Gastrocnemius medialis (tissue), 4 donors: ENCODE results near the gene ARHGAP23. TPM values are rescaled to one million over a fixed set of nuclear protein-coding genes. Genes with fewer than 3 reads are reported as not detected.

Source experiments
- ATAC-seq, 2 donors: fragments of 150-250 bp; one replicate each; pipeline ENCODE4 v1.9.1; 2016
- DNase-seq, 2 donors: peaks; one replicate each; pipeline ENCODE4 v3.0.0-alpha.2; 2019
- H3K27ac ChIP-seq, 4 donors: fragments of 200-600 bp; sonication (generic); 1 replicate in 1 of 4; 2 replicates in 3 of 4; pipeline ENCODE4 v1.5.1; 2016 to 2018; ENCODE audit warnings: mild to moderate bottlenecking in 2 of 4, moderate library complexity in 1 of 4
- H3K27me3 ChIP-seq, 3 donors: fragments of 200-600 bp; sonication (generic) in 2 of 3; 1 replicate in 1 of 3; 2 replicates in 2 of 3; pipeline versions ENCODE4 v1.5.1 to v1.6.0; 2016 to 2019; ENCODE audit warnings: mild to moderate bottlenecking in 1 of 3, moderate library complexity in 1 of 3
- H3K36me3 ChIP-seq, 2 donors: fragments of 200-600 bp; sonication (generic) in 1 of 2; one replicate each; pipeline ENCODE4 v1.5.1; 2017 to 2018
- H3K4me1 ChIP-seq, 2 donors: fragments of 200-600 bp; sonication (generic) in 1 of 2; one replicate each; pipeline ENCODE4 v1.5.1; 2016 to 2017; ENCODE audit warnings: mild to moderate bottlenecking in 2 of 2
- H3K4me3 ChIP-seq, 4 donors: fragments of 200-600 bp; sonication (generic) in 3 of 4; 1 replicate in 1 of 4; 2 replicates in 3 of 4; pipeline ENCODE4 v1.5.1; 2016 to 2019; ENCODE audit warnings: mild to moderate bottlenecking in 2 of 4
- H3K9me3 ChIP-seq, 3 donors: fragments of 200-600 bp; sonication (generic) in 2 of 3; 1 replicate in 1 of 3; 2 replicates in 2 of 3; pipeline ENCODE4 v1.5.1; 2016 to 2019
- CTCF ChIP-seq, 5 experiments: fragments of 450-650 bp in 3 of 5; fragments of 200-600 bp in 2 of 5; sonication (generic) in 2 of 5; IDR thresholded peaks in 4 of 5; conservative IDR thresholded peaks in 1 of 5; 1 replicate in 4 of 5; 2 replicates in 1 of 5; pipeline ENCODE4 v1.5.1; 2016 to 2019; ENCODE audit warnings: antibody characterized with exemption in 5 of 5, mild to moderate bottlenecking in 3 of 5, moderate library complexity in 3 of 5
- POLR2A ChIP-seq, 2 donors: fragments of 450-650 bp; IDR thresholded peaks; one replicate each; pipeline ENCODE4 v1.6.1; 2017; ENCODE audit warnings: antibody characterized with exemption in 2 of 2, mild to moderate bottlenecking in 2 of 2, moderate library complexity in 2 of 2
- in situ Hi-C, 4 donors: fragments of 200-750 bp; cut with MboI; loops; one replicate each; pipeline versions ENCODE4 v1.15.0 to v1.8.0; 2017; ENCODE audit warnings: low sequenced_read_pairs in 4 of 4
- intact Hi-C: fragments of 100-400 bp; cut with DNase I; formaldehyde crosslinking; loops from one replicate; pipeline ENCODE4 v1.15.1; 2023; ENCODE audit warnings: low total_unique reads
- total RNA-seq, 4 donors: library from RNA; depleted of rRNA; stranded (reverse); fragments of >200 nt; gene quantifications; one replicate each; pipeline versions ENCODE4 v1.1.0 to v1.2.3, GENCODE V29; 2016

The ARHGAP23 gene
- total RNA-seq, 4 donors from 2014 or later = 8.0 to 22.7 (median 12.1) TPM

DNA sequence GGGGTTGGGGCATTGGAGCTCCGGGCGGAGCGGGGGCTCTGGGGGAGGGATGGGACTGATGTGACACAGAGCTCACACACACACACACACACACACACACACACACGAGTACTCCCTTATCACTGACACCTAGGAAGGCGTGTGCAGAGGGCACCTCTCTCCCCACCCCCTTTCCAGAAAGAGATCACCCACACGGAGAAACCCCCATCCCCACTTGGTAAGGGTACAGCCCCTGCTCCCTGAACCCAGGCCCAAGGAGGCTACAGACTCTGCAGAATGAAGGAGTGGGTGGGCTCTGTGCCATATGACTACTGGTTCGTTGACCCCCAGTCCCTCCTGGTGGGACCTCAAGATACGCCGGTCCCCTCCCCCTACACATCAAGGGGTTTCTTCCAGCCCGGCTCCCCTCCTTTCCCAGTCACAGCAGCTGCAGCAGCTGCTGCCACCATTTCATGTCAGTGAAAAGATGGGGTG, 8.7 kb upstream of the ARHGAP23 start:
- H3K4me1 ChIP-seq = peaks cover 18 to 29% of the 10 kb centered on the region in 2 donors
- no peak overlapping the region for H3K27ac ChIP-seq
- intact Hi-C loops = no loop called here

GRCh38 chr17:38420518-38420917, 7.7 kb upstream of the ARHGAP23 start:
- Histone ChIP-seq H3K27ac (no peak overlapping the region), H3K9me3 (no peaks in the 10 kb centered on the region), H3K4me1 (peaks cover 14 to 19% of the 10 kb centered on the region in 2 donors), H3K36me3 (no peaks in the 10 kb centered on the region), H3K27me3 (peaks cover 9 to 13% (median 10%) of the 10 kb centered on the region in 3 donors), H3K4me3 (no peak overlapping the region)
- no peak for DNase-seq
- no peak for TF ChIP-seq POLR2A (IDR thresholded peaks at IDR 0.05)
- intact Hi-C loops (loop anchor here (10.0 kb wide), 1 partner anchor 254 kb away; the partner anchor contains the start of gene EPOP), in situ Hi-C loops (no loop called here)
- no peak for ATAC-seq

More for the DNA sequence above, 8.7 kb upstream of the ARHGAP23 start:
- peak overlapping the region in 3 of 4 donors; percentile 34 to 37 (median 34) for H3K4me3 ChIP-seq
- peaks cover 9 to 13% (median 10%) of the 10 kb centered on the region in 3 donors for H3K27me3 ChIP-seq
- TF ChIP-seq CTCF (IDR thresholded peaks at IDR 0.05 in 4 of 5, conservative IDR thresholded peaks at IDR 0.05 in 1 of 5) = no peak
- TF ChIP-seq POLR2A (IDR thresholded peaks at IDR 0.05) = no peak
- ATAC-seq (no peak), DNase-seq (no peak)
- H3K9me3 ChIP-seq = no peaks in the 10 kb centered on the region
- in situ Hi-C loops = loop anchor here in 2 of 4 donors (5.0 kb wide), 2 partner anchors 72 to 77 kb away; partner anchors contain the start of gene GPR179 (in 1 of the 2)
- no peaks in the 10 kb centered on the region for H3K36me3 ChIP-seq

- in situ Hi-C loops (no loop called here), intact Hi-C loops (loop anchor here (10.0 kb wide), 1 partner anchor 253 kb away; the partner anchor contains the start of gene EPOP)
- TF ChIP-seq CTCF (IDR thresholded peaks at IDR 0.05 in 4 of 5, conservative IDR thresholded peaks at IDR 0.05 in 1 of 5) = no peak
- TF ChIP-seq POLR2A (IDR thresholded peaks at IDR 0.05) = no peak
- peaks cover 15 to 24% of the 10 kb centered on the region in 2 donors for H3K4me1 ChIP-seq
- no peaks in the 10 kb centered on the region for H3K36me3 ChIP-seq
- no peak for ATAC-seq
- DNase-seq = no peak
- H3K27ac ChIP-seq = no peak overlapping the region
- no peaks in the 10 kb centered on the region for H3K9me3 ChIP-seq
- H3K27me3 ChIP-seq = peaks cover 9 to 13% (median 10%) of the 10 kb centered on the region in 3 donors
- no peak overlapping the region for H3K4me3 ChIP-seq
Observed at GRCh38 chr17:38421171-38421841, 7.0 kb upstream of the ARHGAP23 start.

DNA sequence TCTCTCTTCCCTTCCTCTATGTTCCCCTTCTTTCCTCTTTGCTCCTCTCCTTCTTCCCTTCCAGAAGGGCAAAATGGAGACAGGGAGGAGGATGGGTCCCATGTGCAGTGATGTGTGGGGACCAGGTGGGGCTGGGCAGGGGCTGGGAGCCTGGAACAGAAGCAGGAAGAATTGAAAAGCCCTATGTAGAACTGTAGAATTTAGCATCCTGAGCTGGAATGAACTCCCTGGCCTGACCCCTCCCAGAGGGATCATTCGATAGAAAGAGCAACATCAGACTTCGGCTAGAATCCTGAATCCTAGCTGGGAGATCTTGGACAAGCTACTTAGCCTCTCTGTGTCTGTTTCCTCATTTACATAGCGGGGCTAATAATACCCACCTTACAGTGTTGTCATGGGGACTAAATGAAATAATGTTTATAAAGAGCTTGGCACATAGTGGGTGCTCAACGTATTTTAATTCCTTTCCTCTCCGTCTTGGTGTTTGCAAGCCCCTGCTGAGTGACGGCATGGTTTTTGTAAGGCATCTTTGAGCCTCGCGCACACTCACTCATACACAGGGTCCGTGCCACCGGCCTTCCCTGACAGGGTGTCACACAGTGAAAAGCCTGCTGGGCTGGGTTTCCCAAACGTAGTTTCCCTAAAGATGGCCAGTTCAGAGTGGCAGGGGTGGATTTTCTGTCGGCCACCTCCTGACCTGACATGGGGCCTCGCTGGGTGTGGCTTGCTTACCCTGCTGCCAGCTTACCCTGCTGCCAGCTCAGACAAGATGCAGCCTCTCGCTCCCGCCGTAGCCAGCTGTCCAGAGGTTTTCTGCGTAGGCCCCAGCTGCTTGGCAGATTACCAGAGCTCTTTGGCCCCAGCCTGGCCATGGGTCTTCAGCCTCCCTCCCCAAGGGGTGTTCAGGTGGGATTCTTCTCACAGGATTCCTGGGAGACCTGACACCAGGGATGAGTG, 6.1 kb upstream of the ARHGAP23 start:
- H3K4me1 ChIP-seq = peaks cover 22 to 32% of the 10 kb centered on the region in 2 donors

More for the DNA sequence above, 6.1 kb upstream of the ARHGAP23 start:
- DNase-seq (no peak), ATAC-seq (no peak)
- Histone ChIP-seq H3K27ac (no peak overlapping the region), H3K36me3 (no peaks in the 10 kb centered on the region), H3K4me3 (no peak overlapping the region), H3K9me3 (no peaks in the 10 kb centered on the region), H3K27me3 (peaks cover 9 to 13% (median 10%) of the 10 kb centered on the region in 3 donors)
- intact Hi-C loops = loop anchor here (10.0 kb wide), 1 partner anchor 253 kb away; the partner anchor contains the start of gene EPOP
- TF ChIP-seq CTCF (IDR thresholded peaks at IDR 0.05 in 4 of 5, conservative IDR thresholded peaks at IDR 0.05 in 1 of 5) (no peak), POLR2A (IDR thresholded peaks at IDR 0.05) (no peak)
- in situ Hi-C loops = no loop called here
